GM18867 (cell line): ENCODE data around the gene IL1F10.
"Not testable (repeated sequence)": the region's sequence is repeated elsewhere in the genome, so short reads cannot be mapped to it uniquely, and the experiment has no call there.

Experiments used
- ATAC-seq: cut with Tn5 transposase; IDR thresholded peaks from one replicate; pipeline ENCODE4 v1.9.1; 2021; ENCODE audit warnings: mild to moderate bottlenecking, moderate library complexity; ENCODE audit not compliant: unreplicated experiment

IL1F10 gene

DNA sequence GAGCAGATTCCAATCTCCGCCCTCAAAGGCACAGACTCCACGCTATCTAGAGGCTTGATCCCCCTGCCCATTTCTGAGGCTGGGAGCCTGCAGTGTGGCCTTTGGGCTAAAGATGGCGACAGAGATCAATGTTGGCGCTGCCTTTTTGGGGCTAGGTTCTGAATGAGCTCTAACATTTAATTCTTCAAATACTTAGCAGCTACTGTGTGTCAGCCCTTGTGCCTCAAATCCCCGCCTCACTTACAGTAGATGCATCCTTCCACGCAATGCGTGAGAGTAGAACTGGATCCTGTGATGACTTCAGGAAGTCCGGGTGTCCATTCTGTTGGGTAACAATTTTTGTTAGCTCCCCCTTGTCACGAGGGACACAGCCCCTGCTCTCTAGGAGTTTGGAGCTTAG is 12.4 kb downstream of the IL1F10 start:
- peak; percentile 62 for ATAC-seq

- no peak for ATAC-seq
Measured at GRCh38 chr2:113081488-113082210, 13.9 kb downstream of the IL1F10 start.

DNA sequence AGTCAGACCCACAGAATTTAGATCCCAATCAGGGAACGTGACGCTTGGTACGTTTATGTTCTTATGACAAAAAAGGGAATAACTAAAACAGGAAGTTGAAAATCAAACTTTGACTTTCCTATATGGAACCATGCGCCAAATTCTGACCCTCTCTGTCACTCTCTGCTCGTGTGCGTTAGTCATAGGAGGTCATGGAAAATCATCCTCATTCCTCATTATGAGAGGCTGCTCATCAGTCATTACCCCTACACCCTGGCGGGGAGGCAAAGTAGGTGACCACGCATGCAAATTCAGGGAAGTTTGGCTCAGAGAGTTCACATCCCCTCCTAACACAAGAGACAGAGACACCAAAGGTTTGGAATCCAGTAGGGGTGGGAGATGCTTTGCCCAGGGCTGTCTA is 15.5 kb downstream of the IL1F10 start:
- no peak for ATAC-seq

DNA sequence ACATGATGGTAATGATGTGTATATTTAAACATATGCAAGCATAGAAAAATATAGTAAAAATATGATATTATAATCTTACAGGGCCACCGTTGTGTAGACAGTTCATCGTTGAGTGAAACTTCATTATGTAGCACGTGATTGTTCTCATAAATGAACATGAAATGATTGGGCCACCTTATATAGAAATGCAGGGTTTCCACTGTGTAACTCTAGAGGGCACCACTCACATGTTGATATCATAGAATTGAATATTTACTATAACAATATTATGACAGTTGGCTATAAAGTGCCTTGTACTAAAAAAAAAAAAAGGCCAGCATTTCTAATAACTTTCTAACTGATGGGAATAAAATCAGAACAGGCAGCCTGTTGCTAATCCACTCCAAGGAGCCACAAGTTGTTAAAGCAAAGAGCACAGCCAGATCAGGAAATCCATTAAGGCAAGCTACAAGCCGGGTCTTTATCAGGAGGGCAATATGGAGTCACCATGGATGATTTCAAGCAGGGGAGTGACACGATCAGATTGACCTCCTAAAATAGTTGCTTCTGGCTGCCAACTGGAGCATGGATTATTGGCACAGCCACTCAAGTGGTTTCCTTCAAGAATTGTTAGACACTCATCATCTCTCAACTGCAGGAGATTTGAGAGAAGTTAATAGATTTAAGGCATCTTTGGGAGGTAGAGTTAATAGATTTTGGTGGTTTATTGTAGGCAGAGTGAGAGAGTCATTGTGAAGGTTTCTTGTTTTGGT is 16.7 kb downstream of the IL1F10 start:
- no peak for ATAC-seq

DNA sequence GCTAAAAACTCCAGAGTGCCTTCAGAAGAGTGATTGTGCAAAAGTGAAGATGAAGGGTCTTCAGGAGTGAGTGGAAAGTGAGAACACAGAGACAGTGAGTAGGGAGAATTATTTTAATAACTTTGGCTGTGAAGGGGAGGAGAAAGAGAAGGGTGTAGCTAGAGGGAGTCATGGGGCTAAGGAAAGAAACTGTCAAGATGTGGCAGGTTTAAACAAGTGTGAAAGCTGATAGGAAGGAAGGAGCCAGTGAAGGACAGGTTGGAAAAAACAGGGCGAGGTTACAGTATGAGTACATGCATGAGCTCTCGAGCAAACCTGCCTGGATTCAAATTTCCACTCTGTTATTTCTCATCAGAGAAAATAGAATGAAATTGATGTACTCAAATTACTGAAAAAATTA is 17.8 kb downstream of the IL1F10 start:
- ATAC-seq: no peak

DNA sequence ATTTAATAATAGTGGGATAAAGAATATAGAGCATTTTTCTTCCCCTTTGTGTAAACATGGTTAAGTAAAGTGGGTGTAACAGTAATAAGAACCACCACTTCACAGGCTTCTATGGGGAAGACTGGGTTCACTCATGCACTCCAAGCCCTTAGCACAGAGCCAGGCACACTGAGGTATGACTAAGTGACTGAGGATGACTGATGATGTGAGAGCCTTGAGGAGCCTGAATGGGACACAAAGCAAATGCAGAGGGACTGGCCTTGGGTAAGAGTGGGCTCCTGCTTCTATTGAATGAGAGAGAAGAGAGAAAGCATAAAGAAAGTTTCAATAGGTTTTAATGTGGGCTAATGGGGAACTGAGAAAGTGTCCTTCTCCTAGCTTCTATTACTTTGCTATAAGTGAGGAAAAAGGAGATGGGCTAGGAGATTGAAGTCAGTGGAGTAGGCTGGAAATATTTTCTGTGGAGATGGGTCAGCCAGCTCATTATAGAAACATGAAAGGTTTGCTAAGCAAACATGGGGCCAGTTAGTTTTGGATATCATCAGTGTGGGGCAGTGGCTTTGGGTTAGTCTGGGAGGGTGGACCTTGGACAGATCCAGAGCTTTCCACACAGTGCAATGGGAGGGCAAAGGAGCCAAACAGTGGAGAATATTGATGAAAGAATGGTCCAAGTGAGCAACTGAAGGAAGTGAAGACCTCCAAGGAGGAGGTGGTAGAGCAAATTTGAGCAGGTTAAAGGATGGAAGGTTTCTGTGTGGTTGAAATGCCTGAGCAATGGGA is 20.6 kb downstream of the IL1F10 start:
- no peak for ATAC-seq

GRCh38 chr2:113089916-113090315 is 22.1 kb downstream of the IL1F10 start:
- ATAC-seq: no peak

DNA sequence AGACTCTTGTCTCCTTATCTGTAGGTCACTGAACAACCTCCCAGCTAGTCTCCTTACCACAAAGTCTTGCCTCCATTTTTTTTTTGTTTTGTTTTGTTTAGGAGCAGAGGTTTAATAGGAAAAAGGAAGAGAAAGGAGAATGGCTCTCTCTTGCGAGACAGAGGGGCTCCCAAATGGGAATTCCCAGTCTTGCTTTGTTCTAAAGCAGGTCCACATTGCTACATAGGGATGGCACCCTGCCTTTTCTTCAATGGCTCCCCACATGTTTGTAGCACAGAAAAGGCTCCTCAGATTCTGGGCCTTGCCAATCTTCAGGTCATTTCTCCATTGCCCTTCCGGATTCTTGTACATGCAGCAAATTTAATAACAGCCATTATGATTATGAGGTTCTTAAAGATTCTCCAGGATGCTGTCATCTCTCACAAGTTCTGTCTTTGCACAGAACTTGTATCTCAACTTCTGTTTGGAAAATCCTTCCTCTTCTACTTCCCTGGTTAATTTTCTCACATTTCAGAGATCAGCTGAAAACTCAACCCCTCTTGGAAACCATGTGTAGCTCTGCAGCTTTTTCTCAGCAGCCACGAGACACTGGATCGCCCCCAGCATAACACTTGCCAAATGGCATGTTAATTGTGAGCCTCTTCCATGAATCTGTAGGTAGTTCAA is 23.6 kb downstream of the IL1F10 start:
- ATAC-seq: no peak

DNA sequence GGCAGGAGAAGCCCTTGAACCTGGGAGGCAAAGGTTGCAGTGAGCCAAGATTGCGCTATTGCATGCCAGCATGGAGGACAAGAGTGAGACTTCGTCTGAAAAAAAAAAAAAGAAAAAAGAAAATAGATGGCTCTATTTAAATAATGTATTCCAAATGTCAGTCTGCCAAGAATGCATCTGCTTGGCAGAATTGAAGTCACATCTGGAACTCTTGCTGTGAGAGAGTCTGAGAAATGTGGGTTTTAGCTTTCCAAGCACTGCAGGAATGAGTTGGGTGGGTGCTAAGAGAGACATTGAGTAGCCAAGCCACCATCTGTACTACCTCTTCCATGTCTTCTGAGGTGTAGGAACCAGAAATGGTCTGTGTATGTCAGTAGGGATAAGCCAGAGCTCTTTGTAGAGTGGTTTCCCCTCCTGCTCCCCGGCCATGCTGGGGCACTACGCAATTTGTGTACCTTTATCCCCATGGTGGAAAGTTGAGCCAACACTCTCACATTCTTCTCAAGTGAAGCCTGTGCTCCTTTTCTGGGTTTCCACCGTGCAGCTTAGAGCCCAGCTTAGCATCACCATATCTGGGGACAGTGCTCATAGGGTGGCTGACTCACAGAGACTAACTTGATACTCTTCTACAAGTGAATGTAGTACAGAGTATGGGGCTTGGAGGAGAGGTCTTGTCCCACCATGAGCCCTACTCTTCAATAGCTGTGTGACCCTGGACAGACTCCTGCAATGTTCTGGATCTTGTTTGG is 25.3 kb downstream of the IL1F10 start:
- ATAC-seq: no peak

DNA sequence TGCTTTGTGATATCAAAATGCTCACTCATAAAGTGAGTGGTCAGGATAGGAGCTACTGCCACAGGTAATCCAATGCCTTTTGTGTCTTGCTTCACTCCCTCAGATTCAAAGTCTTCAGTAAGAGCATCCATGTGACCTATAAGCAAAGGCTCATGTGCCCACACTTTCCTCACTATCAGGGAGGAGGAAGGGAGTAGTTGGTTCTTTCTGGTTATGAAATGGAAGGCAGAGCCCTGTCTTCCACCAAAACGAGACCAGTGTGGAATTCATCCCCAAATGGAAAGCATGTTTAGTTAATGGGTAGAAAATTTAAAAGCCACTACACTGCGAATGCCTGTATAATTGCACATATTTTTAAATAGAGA is 25.8 kb downstream of the IL1F10 start:
- ATAC-seq: no peak

DNA sequence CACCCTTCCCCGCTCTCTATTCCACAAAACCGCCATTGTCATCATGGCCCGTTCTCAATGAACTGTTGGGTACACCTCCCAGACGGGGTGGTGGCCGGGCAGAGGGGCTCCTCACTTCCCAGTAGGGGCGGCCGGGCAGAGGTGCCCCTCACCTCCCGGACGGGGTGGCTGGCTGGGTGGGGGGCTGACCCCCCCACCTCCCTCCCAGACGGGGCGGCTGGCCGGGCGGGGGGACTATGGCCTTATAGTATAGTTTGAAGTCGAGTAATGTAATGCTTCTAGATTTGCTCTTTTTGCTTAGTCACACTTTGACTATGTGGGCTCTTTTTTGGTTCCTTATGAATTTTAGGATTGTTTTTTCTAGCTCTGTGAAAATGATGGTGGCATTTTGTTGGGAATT is 28.5 kb downstream of the IL1F10 start:
- ATAC-seq: not testable (repeated sequence)

DNA sequence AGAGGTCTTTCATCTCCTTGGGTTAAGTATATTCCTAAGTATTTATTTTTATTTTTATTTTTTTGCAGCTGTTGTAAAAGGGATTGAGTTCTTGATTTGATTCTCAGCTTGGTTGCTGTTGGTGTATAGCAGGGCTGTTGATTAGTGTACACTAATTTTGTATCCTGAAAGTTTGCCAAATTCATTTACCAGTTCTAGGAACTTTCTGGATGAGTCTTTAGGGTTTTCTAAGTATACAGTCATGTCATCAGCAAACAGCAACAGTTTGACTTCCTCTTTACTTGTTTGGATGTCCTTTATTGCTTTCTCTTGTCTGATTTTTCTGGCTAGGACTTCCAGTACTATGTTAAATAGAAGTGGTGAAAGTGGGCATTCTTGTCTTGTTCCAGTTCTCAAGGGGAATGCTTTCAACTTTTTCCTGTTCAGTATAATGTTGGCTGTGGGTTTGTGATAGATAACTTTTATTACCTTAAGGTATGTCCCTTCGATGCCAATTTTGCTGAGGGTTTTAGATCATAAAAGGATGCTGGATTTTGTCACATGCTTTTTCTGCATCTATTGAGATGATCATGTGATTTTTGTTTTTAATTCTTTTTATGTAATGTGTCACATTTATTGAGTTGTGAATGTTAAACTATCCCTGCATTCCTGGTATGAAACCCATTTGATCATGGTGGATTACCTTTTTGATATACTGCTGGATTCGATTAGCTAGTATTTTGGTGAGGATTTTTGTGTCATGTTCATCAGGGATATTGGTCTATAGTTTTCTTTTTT is 29.3 kb downstream of the IL1F10 start:
- not testable (repeated sequence) for ATAC-seq

GRCh38 chr2:113098041-113098440 is 30.3 kb downstream of the IL1F10 start:
- peak; percentile 67 for ATAC-seq

GRCh38 chr2:113098532-113098931 is 30.8 kb downstream of the IL1F10 start:
- ATAC-seq: no peak

DNA sequence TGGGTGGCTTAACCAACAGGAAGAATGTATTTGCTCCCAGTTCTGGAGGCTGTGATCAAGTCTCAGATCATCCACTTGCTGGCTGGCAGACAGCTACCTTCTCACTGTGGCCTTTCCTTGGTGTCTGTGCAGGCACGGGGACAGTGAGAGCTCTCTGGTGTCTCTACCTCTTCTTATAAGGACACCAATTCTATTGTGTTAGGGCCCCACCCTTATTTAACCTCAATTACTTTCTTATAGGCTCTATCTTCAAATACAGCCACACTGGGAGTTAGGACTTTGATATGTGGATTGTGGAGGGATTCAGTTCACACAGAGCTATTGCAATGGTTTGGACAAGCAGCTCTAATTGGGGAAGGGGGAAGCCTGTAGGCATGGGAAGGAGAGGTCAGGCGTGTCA is 34.4 kb downstream of the IL1F10 start:
- no peak for ATAC-seq

- ATAC-seq: no peak
Measured at GRCh38 chr2:113103277-113103676, 35.5 kb downstream of the IL1F10 start.

DNA sequence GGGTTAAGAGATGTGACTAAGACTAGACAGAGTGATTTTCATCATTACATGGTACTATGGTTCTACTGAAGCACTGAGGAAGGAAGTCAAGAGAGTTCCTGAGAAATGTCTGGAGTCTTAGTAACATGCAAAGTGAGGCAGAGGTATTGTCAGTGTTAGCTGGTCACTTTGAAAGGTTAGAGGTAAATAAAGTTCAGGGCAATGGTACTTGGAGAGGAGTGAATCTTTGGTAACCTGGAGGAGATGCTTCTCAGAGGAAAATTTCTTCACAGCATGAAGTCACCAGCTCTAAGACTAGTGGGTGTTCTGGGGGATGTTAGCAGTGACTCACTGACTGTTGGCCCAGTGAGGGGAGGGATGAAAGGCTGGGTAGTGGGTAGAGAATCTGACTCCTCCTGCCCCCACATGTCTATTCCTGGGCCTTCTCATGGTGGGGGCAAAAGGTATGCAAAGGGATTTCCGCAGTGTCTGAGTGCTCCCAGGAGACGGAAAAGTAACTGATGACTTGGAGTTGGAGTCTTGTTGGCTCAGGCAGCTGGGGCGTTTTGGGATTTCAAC is 36.4 kb downstream of the IL1F10 start:
- no peak for ATAC-seq

DNA sequence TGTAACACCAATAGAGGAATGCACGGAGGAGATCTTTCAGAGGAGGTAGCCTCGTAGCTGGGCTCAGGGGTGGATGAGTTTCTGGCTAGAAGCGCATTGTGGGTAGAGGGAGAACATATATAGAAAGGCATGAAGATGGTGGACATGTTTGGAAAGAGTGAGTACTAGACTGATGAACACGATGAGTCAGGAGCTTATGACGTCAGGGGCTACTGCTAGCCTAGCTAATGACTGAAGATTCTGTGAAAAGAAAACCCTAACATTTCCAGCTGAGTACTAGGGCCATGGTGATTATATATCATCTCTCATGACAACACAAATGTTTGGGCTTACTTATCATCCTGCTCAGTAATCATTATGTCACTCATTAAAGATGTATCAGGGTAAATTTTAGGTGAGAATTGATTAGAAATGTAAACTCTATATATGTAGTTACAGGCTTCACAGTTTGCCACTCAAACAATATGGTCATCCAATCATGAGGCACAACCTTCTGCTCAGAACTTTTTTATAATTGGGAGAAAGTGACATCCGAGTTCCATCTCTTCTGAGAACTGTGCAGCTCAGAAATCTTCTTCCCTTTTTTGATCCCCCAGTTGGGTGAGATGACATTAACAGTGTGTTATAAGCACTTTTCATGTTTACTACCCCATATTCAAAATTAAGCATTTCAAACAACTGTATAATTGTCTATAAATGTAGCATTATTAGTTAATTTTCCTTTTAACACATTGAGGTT is 37.4 kb downstream of the IL1F10 start:
- ATAC-seq: no peak

DNA sequence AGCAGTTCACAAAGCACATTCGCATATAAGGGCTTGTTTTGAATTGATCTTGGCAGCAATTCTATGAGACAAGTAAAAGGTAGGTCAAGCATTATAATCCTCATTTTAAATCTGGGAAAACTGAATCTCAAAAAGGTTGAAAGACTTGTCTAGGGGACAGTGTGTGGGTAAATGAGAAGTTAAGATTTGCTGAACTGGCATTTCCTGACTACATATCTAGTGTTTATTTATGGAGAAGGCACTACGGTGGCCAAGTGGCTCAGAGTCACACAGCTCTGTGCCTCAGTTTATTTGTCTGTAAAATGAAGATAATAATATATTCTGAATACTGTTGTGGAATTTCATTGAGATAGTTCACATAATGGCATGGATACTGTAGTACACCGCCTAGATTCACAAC is 43.4 kb downstream of the IL1F10 start:
- no peak for ATAC-seq
